Activated CD8-positive, alpha-beta memory T cell treated with anti-CD3 and anti-CD28 coated beads for 4 hours (primary cell): Measurements from ENCODE around the gene GPR137.

Experiments used
- DNase-seq, 2 donors: peaks; one replicate each; pipeline ENCODE4 v3.0.0-alpha.2; 2020; ENCODE audit warnings: low read depth in 2 of 2

GPR137 gene

DNA sequence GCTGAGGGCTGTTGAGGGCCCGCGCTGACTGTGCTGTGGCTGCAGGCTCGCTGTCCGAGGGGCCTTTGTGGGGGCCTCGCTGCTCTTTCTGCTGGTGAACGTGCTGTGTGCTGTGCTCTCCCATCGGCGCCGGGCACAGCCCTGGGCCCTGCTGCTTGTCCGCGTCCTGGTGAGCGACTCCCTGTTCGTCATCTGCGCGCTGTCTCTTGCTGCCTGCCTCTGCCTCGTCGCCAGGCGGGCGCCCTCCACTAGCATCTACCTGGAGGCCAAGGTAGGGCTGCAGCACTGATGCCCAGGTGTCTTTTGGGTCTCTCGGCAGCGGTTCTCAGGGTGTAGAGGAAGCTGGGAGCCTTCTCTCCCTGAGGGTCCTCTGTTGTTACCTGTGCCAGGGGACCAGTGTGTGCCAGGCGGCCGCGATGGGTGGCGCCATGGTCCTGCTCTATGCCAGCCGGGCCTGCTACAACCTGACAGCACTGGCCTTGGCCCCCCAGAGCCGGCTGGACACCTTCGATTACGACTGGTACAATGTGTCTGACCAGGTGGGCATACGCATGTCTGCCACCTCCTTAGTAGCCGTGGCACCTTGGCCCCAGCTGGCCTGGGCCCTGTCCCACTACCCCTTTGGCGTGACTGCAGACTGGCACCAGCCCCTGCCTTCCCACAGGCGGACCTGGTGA lies 2.2 kb downstream of the GPR137 start:
- DNase-seq, result no peak

DNA sequence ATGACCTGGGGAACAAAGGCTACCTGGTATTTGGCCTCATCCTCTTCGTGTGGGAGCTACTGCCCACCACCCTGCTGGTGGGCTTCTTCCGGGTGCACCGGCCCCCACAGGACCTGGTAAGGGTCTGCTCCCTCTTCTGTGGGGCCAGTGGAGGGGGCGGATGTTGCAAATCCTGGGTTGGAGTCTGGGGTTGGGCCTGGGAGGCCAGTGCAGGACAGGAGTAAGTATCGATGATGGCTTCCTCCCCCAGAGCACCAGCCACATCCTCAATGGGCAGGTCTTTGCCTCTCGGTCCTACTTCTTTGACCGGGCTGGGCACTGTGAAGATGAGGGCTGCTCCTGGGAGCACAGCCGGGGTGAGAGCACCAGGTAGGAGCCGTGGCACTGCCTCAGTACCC lies 2.7 kb downstream of the GPR137 start:
- no peak for DNase-seq

DNA sequence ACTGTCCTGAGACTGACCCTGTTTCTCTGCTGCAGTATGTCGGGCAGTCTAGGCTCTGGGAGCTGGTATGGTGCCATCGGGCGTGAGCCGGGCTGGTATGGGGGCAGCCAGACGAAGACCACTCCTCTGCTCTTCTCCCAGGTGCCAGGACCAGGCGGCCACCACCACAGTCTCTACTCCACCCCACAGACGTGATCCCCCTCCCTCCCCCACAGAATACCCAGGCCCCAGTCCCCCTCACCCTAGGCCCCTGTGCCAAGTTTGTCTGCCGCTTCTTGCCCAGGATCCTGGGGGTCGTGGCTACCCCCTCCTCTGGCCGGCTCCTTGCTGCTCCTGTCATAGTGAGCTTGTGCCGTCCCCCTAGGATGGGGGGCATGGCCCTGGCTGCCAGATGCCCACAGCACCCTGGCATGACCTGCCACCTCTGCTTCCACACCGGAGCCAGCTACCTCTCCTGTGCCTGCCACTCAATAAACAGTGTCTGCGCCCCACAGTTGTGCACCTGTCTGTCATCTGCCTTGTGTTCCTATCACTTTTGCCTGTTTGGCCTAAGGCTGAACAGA lies 3.4 kb downstream of the GPR137 start:
- no peak for DNase-seq

- DNase-seq, result no peak
These were observed 5.0 kb downstream of the GPR137 start for GRCh38 chr11:64290352-64291261.

GRCh38 chr11:64291262-64291751 lies 5.7 kb downstream of the GPR137 start, which contains the start of gene KCNK4:
Gene KCNK4, plus strand, starts transcription at chr11:64291302. Its CDS starts 1,717 bp downstream, at chr11:64293019.
- DNase-seq, result no peak

- no peak for DNase-seq
These were observed 6.3 kb downstream of the GPR137 start for GRCh38 chr11:64291752-64292459.

DNA sequence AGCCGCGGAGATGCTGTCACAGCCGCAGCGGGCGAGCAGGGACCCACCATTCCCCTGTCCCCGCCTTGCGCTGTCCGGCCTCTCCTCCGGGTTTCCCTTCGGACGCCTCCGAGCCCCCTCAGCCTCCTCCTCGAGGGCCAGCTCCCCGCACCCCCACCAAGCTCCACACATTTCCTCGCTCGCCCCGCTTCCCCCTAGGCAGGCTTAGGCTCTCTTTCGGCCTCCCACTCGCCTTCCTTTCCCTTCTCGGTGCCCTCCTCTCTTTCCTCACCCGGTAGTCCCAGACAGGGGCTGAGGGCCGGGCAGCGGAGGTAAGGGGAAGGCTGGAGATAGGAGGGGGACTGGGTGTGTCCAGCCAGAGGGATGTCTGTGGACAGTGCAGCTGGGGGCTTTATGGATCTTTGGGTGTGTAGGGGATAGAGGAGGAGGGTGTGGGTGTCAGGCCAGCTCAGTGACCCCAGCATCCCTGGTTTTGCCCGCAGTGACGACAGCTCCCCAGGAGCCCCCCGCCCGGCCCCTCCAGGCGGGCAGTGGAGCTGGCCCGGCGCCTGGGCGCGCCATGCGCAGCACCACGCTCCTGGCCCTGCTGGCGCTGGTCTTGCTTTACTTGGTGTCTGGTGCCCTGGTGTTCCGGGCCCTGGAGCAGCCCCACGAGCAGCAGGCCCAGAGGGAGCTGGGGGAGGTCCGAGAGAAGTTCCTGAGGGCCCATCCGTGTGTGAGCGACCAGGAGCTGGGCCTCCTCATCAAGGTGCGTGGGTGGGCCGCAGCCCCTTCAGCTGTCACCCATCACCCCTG lies 7.0 kb downstream of the GPR137 start:
- DNase-seq, result no peak

GRCh38 chr11:64294774-64295173 lies 9.1 kb downstream of the GPR137 start:
- DNase-seq, result no peak

GRCh38 chr11:64295760-64296159 lies 10.1 kb downstream of the GPR137 start:
- DNase-seq, result no peak

- no peak for DNase-seq
These were observed 10.6 kb downstream of the GPR137 start for GRCh38 chr11:64296236-64296635.

DNA sequence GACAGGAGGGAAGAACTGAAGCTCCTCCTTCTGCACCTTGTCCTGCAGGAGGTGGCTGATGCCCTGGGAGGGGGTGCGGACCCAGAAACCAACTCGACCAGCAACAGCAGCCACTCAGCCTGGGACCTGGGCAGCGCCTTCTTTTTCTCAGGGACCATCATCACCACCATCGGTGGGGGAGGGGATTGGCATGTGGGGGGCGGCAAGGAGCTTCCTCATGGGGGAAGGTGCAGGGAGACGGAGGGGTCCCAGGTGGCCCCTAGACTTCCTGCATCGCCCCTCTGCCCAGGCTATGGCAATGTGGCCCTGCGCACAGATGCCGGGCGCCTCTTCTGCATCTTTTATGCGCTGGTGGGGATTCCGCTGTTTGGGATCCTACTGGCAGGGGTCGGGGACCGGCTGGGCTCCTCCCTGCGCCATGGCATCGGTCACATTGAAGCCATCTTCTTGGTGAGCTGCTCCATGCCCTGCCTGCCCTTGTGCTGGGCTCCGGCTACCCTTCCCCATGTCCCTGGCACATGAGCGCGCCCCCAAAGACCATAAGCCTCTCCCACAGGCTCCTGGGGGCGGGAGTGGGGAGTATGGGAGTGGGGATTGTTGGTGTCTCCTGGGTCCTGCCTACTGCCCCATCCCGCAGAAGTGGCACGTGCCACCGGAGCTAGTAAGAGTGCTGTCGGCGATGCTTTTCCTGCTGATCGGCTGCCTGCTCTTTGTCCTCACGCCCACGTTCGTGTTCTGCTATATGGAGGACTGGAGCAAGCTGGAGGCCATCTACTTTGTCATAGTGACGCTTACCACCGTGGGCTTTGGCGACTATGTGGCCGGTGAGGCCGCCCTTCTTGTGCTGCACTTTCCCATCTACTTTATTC lies 11.4 kb downstream of the GPR137 start:
- no peak for DNase-seq

- DNase-seq, result no peak
These were observed 12.2 kb downstream of the GPR137 start for GRCh38 chr11:64297699-64298358.

DNA sequence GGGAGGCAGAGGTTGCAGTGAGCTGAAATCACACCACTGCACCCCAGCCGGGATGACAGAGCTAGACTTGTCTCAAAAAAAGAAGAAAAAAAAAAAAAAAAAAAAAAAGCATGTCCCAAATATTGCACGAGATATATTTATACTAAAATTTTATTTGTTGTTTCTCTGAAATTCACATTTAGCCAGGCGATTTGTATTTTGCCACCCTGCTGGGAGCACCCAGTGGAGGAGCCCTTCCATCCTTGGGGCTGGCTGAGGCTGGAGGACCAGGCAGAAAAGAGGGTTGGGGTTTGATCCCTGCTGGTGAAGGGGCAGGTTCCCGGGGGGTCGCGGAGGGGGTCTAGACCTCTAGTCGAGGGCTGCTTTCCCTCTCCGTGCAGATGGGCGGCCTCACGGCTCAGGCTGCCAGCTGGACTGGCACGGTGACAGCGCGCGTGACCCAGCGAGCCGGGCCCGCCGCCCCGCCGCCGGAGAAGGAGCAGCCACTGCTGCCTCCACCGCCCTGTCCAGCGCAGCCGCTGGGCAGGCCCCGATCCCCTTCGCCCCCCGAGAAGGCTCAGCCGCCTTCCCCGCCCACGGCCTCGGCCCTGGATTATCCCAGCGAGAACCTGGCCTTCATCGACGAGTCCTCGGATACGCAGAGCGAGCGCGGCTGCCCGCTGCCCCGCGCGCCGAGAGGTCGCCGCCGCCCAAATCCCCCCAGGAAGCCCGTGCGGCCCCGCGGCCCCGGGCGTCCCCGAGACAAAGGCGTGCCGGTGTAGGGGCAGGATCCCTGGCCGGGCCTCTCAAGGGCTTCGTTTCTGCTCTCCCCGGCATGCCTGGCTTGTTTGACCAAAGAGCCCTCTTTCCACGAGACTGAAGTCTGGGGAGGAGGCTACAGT lies 13.6 kb downstream of the GPR137 start:
- DNase-seq, result no peak

DNA sequence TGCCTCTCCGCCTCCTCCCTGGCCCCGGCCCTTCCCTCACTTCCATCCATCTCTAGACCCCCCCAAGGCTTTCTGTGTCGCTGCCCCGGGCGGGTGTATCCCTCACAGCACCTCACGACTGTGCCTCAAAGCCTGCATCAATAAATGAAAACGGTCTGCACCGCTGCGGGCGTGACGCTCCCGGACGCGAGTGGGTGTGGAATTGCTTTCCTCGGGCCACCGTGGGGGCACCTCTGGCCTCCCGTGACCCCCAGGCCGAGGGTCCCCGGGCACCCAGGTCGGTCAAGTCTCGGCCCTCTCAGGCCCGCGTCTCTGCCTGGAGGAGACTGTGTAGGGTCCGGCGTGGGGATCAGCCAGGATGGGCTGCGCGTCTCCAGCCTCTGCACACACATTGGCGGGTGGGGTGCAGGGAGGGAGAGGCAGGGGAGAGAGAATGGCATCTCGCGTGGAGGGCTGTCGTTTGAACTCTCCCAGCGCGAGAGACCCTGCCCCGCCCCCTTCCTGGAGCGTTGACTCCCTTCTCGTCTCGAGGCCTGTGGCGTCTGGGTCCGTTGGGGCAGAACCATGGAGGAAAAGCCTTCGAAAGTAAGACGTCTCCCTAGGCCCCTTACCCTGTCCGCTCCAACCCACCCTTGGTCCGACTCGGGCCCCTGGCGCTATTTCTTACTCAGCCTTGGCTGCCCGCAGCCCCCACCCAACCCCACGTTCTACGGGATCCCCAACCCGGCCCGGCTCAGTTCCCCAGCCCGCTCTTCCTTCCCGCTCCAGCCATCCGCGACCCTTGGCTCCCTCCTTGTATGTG lies 14.4 kb downstream of the GPR137 start, which contains the start of gene CATSPERZ:
Gene CATSPERZ, plus strand, starts transcription at position 512 of the 802 bp plus-strand sequence. Its CDS starts 53 bp downstream, at position 565.
- no peak for DNase-seq

GRCh38 chr11:64303109-64304031 lies 17.7 kb downstream of the GPR137 start:
- no peak for DNase-seq

DNA sequence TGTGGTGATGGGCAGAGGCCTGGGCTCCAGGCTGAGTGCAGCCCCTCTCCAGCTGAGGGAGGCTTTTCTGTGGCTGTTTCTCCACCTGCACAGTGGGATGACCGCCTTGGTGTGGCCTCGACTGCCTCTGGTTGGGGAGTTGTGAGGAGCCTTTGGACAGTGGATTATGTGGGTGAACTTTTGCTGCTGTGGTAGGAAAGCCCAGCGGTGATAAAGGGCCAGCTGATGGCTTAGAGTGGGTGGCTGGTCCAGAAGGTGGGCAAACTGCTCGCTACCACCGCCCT lies 18.3 kb downstream of the GPR137 start:
- no peak for DNase-seq
